H9 (cell line): ENCODE data around the gene ATP6AP1. TPM values are rescaled to one million over a fixed set of nuclear protein-coding genes. Genes with fewer than 3 reads are reported as not detected.

Source experiments
- DNase-seq: peaks from one replicate; pipeline ENCODE4 v3.0.0-alpha.2; 2017
- H2AFZ ChIP-seq: one replicate; pipeline ENCODE4 v1.6.1; 2013; ENCODE audit warnings: mild to moderate bottlenecking, low read length, control low read depth, moderate library complexity
- H2AK5ac ChIP-seq: 2 replicates; pipeline ENCODE4 v1.6.1; 2013; ENCODE audit warnings: low read length, control low read depth, mixed read lengths; ENCODE audit not compliant: insufficient read length
- H2BK120ac ChIP-seq: one replicate; pipeline ENCODE4 v1.6.1; 2013; ENCODE audit warnings: low read depth, mild to moderate bottlenecking, low read length, control low read depth, inconsistent platforms; ENCODE audit not compliant: poor library complexity, severe bottlenecking
- H2BK12ac ChIP-seq: 2 replicates; pipeline ENCODE4 v1.6.1; 2013; ENCODE audit warnings: low read length, control low read depth, mixed read lengths, low read depth; ENCODE audit not compliant: insufficient read length
- H2BK15ac ChIP-seq: 2 replicates; pipeline ENCODE4 v1.6.1; 2013; ENCODE audit warnings: low read depth, low read length, control low read depth
- H2BK20ac ChIP-seq: one replicate; pipeline ENCODE4 v1.6.1; 2013; ENCODE audit warnings: low read depth, mild to moderate bottlenecking, low read length, control low read depth, inconsistent platforms; ENCODE audit not compliant: poor library complexity, severe bottlenecking
- H2BK5ac ChIP-seq: 2 replicates; pipeline ENCODE4 v1.6.1; 2013; ENCODE audit warnings: low read length, control low read depth, mixed read lengths; ENCODE audit not compliant: insufficient read length
- H3K14ac ChIP-seq: 2 replicates; pipeline ENCODE4 v1.6.1; 2013; ENCODE audit warnings: low read length, control low read depth; ENCODE audit not compliant: insufficient read depth
- H3K18ac ChIP-seq: 2 replicates; pipeline ENCODE4 v1.6.1; 2013; ENCODE audit warnings: low read depth, mild to moderate bottlenecking, mixed read lengths, low read length, control low read depth; ENCODE audit not compliant: insufficient read length
- H3K23ac ChIP-seq: 2 replicates; pipeline ENCODE4 v1.6.1; 2013; ENCODE audit warnings: low read length, control low read depth, mixed read lengths, low read depth; ENCODE audit not compliant: insufficient read length
- H3K23me2 ChIP-seq: 2 replicates; pipeline ENCODE4 v1.6.1; 2013; ENCODE audit warnings: low read depth, mild to moderate bottlenecking, mixed read lengths, low read length, control low read depth; ENCODE audit not compliant: insufficient read length, poor library complexity, severe bottlenecking
- H3K27ac ChIP-seq: 2 replicates; pipeline ENCODE4 v1.5.1; 2013; ENCODE audit warnings: low read length, control low read depth, mixed read lengths, low read depth; ENCODE audit not compliant: insufficient read length
- H3K27me3 ChIP-seq: 2 replicates; pipeline ENCODE4 v1.6.1; 2013; ENCODE audit warnings: low read length, control low read depth, inconsistent platforms; ENCODE audit not compliant: insufficient read depth
- H3K4ac ChIP-seq: 2 replicates; pipeline ENCODE4 v1.6.1; 2013; ENCODE audit warnings: low read depth, mild to moderate bottlenecking, control low read depth, inconsistent platforms, low read length, moderate library complexity
- H3K4me1 ChIP-seq: 2 replicates; pipeline ENCODE4 v1.6.1; 2013; ENCODE audit warnings: low read length, control low read depth, inconsistent platforms; ENCODE audit not compliant: insufficient read depth
- H3K4me2 ChIP-seq: 2 replicates; pipeline ENCODE4 v1.6.1; 2013; ENCODE audit warnings: low read length, control low read depth, mixed read lengths; ENCODE audit not compliant: insufficient read length, insufficient read depth
- H3K56ac ChIP-seq: 2 replicates; pipeline ENCODE4 v1.6.1; 2013; ENCODE audit warnings: low read depth, mild to moderate bottlenecking, mixed read lengths, low read length, control low read depth; ENCODE audit not compliant: insufficient read length
- H3K79me1 ChIP-seq: 2 replicates; pipeline ENCODE4 v1.6.1; 2013; ENCODE audit warnings: low read depth, mild to moderate bottlenecking, moderate library complexity, low read length, control low read depth, inconsistent platforms; ENCODE audit not compliant: insufficient read depth, poor library complexity, severe bottlenecking
- H3K79me2 ChIP-seq: 2 replicates; pipeline ENCODE4 v1.6.1; 2013; ENCODE audit warnings: low read length, control low read depth, inconsistent platforms; ENCODE audit not compliant: insufficient read depth
- H3K9ac ChIP-seq: 2 replicates; pipeline ENCODE4 v1.6.1; 2013; ENCODE audit warnings: low read length, control low read depth, mixed read lengths; ENCODE audit not compliant: insufficient read length; ENCODE audit errors: extremely low read depth
- H3K9me3 ChIP-seq: one replicate; pipeline ENCODE4 v1.6.1; 2013; ENCODE audit warnings: low read depth, low read length, inconsistent platforms; ENCODE audit not compliant: control insufficient read depth
- H3T11ph ChIP-seq: one replicate; pipeline ENCODE4 v1.6.1; 2013; ENCODE audit warnings: mild to moderate bottlenecking, low read length, control low read depth, inconsistent platforms
- H4K20me1 ChIP-seq: one replicate; pipeline ENCODE4 v1.6.1; 2013; ENCODE audit not compliant: control insufficient read depth, insufficient read length, insufficient read depth
- H4K5ac ChIP-seq: 2 replicates; pipeline ENCODE4 v1.6.1; 2013; ENCODE audit warnings: low read depth, mild to moderate bottlenecking, mixed read lengths, low read length, control low read depth; ENCODE audit not compliant: insufficient read length
- H4K8ac ChIP-seq: replicated peaks from 2 replicates; pipeline ENCODE4 v1.6.1; 2013; ENCODE audit warnings: low read length, control low read depth, mixed read lengths, low read depth; ENCODE audit not compliant: insufficient read length
- H4K91ac ChIP-seq: 2 replicates; pipeline ENCODE4 v1.6.1; 2013; ENCODE audit warnings: low read depth, mild to moderate bottlenecking, moderate library complexity, mixed read lengths, low read length, control low read depth; ENCODE audit not compliant: insufficient read length
- H3K27ac Mint-ChIP-seq, 3 experiments: 2 replicates in 2 of 3; 3 replicates in 1 of 3; pipeline ENCODE4 v1.8.0; 2020 to 2021; ENCODE audit warnings: mixed read lengths in 3 of 3, mild to moderate bottlenecking in 1 of 3, moderate library complexity in 1 of 3
- H3K27me3 Mint-ChIP-seq: 2 replicates; pipeline ENCODE4 v1.8.0; 2021; ENCODE audit warnings: low read depth, mild to moderate bottlenecking, moderate library complexity, mixed read lengths
- H3K36me3 Mint-ChIP-seq, 3 experiments: 2 replicates in 2 of 3; 3 replicates in 1 of 3; pipeline ENCODE4 v1.8.0; 2020 to 2021; ENCODE audit warnings: low read depth in 3 of 3, mixed read lengths in 3 of 3; ENCODE audit not compliant: insufficient read depth in 1 of 3
- H3K4me1 Mint-ChIP-seq, 2 experiments: 2 replicates each; pipeline ENCODE4 v1.8.0; 2020; ENCODE audit warnings: mixed read lengths in 2 of 2
- H3K4me3 Mint-ChIP-seq, 2 experiments: 2 replicates in 1 of 2; 3 replicates in 1 of 2; pipeline ENCODE4 v1.8.0; 2020 to 2021; ENCODE audit warnings: mild to moderate bottlenecking in 2 of 2, mixed read lengths in 2 of 2, moderate library complexity in 1 of 2
- H3K9me3 Mint-ChIP-seq, 2 experiments: 2 replicates in 1 of 2; 3 replicates in 1 of 2; pipeline ENCODE4 v1.8.0; 2020; ENCODE audit warnings: mild to moderate bottlenecking in 2 of 2, mixed read lengths in 2 of 2, moderate library complexity in 1 of 2
- CTCF ChIP-seq: fragments of 200-600 bp; sonication (generic); conservative IDR thresholded peaks from 3 replicates; pipeline ENCODE4 v1.8.0; 2021; ENCODE audit warnings: antibody characterized with exemption, mild to moderate bottlenecking
- WGBS: extraction: QIAGEN DNeasy Blood & Tissue Kit; methylation state at CpG from one replicate; pipeline ENCODE4 v1.1.7; 2013; ENCODE audit warnings: missing lambda C conversion rate, low lambda C conversion rate, mixed read lengths; ENCODE audit not compliant: insufficient read length; ENCODE audit errors: extremely low coverage; 5-methylcytosine and 5-hydroxymethylcytosine counted together
- total RNA-seq: library from RNA; stranded (reverse); gene quantifications from 2 replicates; pipeline ENCODE4 v1.2.1, GENCODE V29; 2021

ATP6AP1 gene
- total RNA-seq, 1 experiment from 2014 or later = 45.6 TPM

GRCh38 chrX:154452823-154453222 is 24.3 kb downstream of the ATP6AP1 start:
- H3K4me1 Mint-ChIP-seq = peaks cover 0 to 3% of the 10 kb centered on the region in 2 experiments; a peak in 1 of 4 replicates
- Histone ChIP-seq H3K4me1 (no peaks in the 10 kb centered on the region), H3K4ac (no peak overlapping the region), H2BK12ac (no peak overlapping the region), H2BK120ac (no peak overlapping the region), H3K9ac (no peak overlapping the region), H3K23me2 (no peaks in the 10 kb centered on the region), H3K9me3 (peaks cover 23% of the 10 kb centered on the region), H4K8ac (no peak overlapping the region), H3K56ac (no peak overlapping the region), H3T11ph (no peak overlapping the region), H4K5ac (no peak overlapping the region), H3K27me3 (no peaks in the 10 kb centered on the region), H3K14ac (no peak overlapping the region), H3K23ac (no peak overlapping the region), H4K20me1 (no peaks in the 10 kb centered on the region), H2BK20ac (no peak overlapping the region), H3K4me2 (no peak overlapping the region), H4K91ac (no peak overlapping the region), H3K79me1 (no peaks in the 10 kb centered on the region), H2BK15ac (no peak overlapping the region), H3K18ac (no peak overlapping the region), H3K79me2 (no peaks in the 10 kb centered on the region), H2BK5ac (no peak overlapping the region), H2AFZ (no peak overlapping the region), H2AK5ac (no peak overlapping the region), H3K27ac (no peak overlapping the region)
- no peak for DNase-seq
- H3K36me3 Mint-ChIP-seq = peaks cover 31 to 43% (median 36%) of the 10 kb centered on the region in 3 experiments
- no peak for TF ChIP-seq CTCF
- H3K27me3 Mint-ChIP-seq = peaks cover 25% of the 10 kb centered on the region
- no peak overlapping the region for H3K4me3 Mint-ChIP-seq
- peaks cover 63 to 89% of the 10 kb centered on the region in 2 experiments for H3K9me3 Mint-ChIP-seq
- WGBS = no CpG with 5 or more reads among the region's 9 CpGs
- H3K27ac Mint-ChIP-seq = no peak overlapping the region; a peak in 1 of 7 replicates
